GM10266 (cell line): ENCODE measurements around the gene RBM26.

Experiments
- DNase-seq: peaks from one replicate; pipeline ENCODE4 v3.0.0; 2012; ENCODE audit errors: extremely low spot score
- TF ChIP-seq, protein P1 (sequence below): IDR thresholded peaks from 2 replicates; pipeline ENCODE4 v1.5.1; 2012; ENCODE audit warnings: mild to moderate bottlenecking, low read depth; ENCODE audit not compliant: control insufficient read depth, insufficient read depth; ENCODE audit errors: missing control alignments

The RBM26 gene

DNA sequence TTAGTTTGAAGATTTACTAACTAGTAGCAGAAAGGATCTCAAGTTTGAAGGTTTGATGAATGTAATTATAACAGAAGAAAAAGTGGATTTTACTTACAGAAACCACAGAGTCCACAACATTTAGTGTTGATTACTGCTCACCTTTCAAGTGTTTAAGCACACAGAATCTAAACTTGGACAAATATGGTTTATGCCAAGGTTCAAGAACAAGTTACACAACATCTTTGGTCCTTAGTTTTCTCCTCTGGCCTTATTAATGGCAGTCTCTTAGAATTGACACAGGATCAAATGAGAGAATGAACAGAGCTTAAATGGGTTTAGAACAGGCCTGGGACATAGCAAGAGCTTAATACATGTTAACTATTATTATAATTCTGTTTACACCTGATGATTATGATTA, 133.0 kb downstream of the RBM26 start:
- TF ChIP-seq, protein P1, sequence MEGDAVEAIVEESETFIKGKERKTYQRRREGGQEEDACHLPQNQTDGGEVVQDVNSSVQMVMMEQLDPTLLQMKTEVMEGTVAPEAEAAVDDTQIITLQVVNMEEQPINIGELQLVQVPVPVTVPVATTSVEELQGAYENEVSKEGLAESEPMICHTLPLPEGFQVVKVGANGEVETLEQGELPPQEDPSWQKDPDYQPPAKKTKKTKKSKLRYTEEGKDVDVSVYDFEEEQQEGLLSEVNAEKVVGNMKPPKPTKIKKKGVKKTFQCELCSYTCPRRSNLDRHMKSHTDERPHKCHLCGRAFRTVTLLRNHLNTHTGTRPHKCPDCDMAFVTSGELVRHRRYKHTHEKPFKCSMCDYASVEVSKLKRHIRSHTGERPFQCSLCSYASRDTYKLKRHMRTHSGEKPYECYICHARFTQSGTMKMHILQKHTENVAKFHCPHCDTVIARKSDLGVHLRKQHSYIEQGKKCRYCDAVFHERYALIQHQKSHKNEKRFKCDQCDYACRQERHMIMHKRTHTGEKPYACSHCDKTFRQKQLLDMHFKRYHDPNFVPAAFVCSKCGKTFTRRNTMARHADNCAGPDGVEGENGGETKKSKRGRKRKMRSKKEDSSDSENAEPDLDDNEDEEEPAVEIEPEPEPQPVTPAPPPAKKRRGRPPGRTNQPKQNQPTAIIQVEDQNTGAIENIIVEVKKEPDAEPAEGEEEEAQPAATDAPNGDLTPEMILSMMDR = no peak
- DNase-seq = no peak

DNA sequence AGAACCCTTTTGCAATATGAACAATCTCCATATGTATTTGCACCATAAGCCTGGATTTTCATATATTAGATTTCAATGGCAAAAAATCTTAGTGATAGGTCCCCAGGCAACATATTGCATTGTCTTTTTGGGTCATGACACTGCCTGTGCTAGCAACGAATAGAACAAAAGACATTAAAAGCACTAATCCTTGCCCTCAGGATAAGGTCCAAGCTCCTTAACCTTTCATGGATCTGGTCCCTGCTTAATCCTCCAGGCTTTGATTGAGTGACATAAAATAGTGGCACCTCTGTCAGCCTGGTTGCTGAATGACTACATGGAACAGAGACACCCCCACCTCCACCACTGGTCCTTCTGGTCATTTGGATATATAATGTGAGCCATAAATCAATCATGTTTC, 134.4 kb downstream of the RBM26 start:
- TF ChIP-seq, protein P1 = no peak
- no peak for DNase-seq

DNA sequence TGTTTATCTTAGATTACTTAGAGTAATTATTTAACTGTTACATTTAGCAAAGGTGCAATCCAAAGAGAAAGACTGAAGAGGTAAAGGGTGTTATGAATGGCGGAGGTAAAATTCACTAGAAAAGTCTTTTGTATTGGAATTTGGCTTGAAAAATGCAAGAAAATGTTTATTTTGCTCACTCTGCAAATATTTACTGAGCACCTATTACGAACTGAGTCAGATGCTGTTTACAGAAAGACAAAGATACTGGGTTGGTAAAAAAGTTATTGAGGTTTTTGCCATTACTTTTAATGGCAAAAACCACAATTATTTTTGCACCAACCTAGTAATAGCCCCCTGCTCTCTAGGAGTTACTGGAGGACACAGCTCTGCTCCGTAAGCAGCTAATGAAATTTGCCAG, 135.2 kb downstream of the RBM26 start:
- DNase-seq = no peak

More for the DNA sequence above, 135.2 kb downstream of the RBM26 start:
- TF ChIP-seq, protein P1 = no peak
